DMS 273 (cell line): ENCODE data around the gene SOX2.
A peak's percentile ranks its signal among the peaks of the same experiment; 100 is the strongest.

Experiments
- DNase-seq: peaks from one replicate; lab custom pipeline; 2025; ENCODE audit not compliant: unreplicated experiment; lab: John Stamatoyannopoulos, UW

The SOX2 gene

DNA sequence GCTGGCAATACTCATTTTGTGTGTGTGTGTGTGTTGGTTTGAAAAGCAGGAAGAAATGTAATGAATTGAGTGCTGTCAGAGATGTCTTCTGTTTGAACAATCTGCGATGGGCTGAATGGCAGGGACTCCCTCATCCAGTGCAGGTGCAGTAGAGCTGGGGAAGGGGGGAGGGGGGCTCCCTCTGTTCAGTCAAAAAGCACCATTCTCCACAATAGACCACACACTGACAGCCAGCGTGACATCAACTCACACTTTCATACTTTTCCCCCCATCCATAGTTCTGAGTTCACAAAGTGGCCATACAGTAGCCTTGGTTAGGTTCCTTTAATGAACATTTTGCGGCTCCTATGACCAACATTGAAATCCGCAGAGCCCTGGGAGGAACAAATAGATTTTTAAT, 10.4 kb downstream of the SOX2 start:
- no peak for DNase-seq

DNA sequence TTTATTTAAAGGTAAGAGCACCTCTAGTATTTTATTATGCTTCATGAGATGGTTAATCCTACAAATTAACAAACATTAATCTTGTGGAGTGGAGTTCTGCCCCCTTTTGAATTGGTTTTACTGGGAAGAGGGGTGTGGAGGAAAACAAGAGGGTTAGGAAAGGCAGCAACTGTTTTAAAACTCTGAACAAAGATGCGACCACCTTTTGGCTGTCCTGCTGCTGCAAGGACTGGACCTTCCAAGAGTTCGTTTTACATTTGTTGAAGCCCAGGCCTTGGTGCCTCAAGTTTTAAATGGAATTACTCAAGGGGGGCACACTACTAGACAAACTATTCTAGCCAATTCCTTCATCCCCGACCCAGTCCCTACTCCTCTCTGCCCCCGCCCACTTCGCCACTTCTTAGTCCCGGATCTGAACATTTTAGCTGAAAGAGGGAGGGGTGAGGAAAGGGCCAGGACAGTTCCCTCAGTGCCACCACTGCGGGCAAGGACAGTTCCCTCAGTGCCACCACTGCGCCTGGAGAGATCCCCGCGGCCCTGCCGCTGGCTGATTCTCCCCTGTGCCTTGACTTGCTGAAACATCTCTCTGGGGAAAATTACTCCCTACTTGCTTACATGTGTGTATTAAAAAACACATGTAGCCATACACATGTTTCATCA, 11.2 kb downstream of the SOX2 start:
- DNase-seq = no peak

DNA sequence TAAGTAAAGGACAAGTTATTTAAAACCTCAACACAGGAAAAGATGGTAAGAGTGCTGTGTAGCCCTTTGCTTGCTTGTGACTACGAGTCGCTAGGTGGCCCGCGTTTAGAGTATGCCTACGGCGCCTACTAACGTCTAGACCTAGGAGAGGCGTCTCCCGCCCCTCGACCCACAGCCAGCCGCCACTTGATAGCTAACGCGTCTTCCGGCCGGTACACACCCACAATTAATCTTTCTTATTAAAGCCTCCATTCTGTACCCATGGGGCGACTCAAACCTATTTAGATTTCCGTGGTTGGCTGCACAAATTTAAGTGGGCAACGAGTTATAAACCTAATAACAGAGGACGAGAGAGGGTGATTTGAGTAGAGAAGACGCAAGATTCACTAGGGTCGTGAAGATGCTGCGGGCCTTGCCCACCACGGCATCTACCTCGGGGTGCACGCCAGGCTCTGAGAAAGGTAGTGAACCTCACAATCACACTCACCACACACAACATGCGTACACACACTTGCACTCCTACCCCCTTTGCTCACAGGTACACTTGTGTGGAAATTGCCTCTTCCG, 12.0 kb downstream of the SOX2 start:
- no peak for DNase-seq

DNA sequence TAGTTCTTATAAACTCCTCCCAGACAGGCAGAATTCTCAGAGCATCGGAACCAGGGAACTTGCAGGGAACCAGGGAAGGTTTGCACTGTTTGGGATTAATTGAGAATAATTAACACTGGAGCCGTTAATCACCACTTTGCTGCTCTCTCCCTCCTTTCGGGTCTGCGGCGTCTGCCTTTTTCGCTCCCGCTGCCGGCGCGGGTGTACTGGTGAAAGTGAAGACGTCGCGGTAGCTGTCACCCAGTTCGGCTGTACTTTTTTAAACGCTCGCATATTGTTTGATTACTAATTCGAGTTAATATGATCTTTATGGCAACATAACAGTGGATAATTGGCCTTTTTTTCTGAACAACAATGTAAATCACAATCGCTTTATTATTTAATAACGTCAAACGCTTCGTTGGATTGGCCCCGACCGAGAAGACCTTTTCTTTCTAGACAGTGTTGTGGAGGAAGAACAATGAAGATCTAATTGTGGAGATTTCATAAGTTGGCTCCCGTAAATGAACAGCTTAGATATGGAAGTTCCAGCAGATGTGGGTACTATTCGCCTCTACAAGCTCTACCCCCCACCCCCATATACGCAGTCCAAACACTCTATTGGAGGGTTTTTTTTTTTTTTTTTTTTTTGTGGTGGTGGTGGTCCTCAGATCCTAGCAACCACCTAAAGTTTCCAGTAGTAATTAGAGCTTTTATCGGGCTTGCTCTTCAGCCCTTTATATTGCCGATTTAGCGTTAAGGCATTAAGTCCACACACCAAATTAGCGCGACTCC, 12.7 kb downstream of the SOX2 start:
- DNase-seq = no peak

DNA sequence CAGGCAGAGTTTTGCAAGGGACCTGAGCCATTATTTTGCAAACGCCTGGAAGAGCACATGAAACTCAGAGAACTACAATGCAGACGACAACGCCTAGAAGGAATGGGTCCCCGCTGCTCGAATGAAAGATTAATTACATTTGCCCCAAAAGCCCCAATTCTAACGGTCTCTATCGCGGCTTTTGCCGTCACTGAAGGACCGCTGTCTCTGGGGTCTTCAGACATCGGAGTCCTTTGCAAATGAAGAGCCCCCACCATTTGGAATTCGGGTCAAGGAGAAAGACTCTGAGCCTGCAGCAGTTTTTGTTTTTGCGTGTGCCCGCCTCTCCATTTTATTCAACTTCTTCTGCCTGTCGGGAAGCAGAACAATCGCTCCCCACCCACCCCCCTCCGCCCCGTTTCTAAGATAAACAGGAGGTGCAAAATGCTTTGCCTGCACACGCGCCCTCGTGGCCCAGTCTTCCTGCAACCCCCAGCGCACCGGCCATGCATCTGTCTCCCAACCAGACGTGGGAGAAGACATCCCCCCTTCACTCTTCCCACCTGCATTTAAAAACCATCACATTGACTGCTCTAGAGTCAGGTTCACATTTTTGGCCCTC, 13.5 kb downstream of the SOX2 start:
- DNase-seq = no peak

DNA sequence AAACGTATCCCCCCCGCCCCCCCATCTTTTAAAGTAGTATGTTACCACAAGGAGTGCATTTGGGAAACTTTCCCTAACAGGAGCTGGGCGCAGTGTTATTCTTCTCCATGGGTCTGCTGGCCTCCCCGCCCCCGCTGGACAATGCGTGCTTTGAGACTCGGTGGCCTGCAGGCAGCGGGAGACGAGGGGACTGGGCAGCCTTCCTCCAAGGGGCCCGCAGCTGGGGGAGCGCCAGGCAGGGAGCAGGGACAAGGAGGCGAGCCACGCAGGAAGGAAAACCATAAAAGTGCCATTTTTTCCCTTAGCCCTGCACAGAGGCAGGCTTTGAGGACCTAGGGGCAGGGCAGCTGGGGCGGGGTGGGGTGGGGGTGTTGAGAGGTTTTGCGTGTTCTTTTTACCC, 14.1 kb downstream of the SOX2 start:
- DNase-seq = no peak

DNA sequence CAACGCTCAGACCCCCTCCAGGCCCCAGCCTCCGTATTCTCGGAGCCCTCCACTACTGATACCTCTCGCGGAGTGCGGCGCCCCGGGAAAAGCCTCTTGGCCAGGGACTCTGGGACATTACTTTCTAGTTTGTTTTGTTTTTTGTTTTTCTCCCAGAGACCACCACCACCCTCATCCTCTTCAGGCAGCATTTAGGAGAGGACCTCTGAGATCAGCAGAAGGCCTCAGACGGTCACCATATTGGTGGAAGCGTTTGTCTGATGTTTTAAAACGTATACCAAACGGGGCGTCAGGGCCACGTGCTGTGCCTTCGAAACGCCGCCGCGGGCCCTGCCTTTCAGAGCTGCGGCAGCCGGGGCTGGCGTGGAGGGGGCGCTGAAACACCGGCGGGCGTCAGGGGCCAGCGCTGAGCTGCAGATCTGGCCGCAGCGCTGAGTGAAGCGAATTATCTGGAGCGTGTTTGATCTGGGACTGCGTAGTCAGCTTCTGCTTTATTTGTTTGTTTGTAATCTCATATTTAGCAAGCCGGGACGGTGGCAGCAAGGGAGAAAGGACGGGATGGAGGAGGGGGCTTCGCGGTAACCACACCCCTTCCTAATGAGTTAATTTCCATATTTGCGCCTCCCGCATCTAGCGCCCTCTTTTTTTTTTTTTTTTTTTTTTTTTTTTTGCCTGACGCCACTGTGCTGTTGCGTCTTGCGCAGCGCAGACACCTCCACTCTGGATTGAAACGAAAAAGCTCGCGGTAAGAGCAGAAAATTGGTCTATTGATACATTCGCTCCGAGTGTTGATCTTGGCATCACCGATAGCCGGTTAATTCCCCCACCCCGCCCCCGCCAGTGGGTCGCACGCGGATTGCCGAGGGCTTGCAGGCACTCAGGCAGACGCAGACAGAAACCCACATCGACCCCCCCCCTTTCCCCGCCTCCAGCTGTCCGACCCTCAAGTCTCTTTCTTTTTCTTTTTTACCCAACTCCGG, 14.9 kb downstream of the SOX2 start:
- peak; percentile 42 for DNase-seq

DNA sequence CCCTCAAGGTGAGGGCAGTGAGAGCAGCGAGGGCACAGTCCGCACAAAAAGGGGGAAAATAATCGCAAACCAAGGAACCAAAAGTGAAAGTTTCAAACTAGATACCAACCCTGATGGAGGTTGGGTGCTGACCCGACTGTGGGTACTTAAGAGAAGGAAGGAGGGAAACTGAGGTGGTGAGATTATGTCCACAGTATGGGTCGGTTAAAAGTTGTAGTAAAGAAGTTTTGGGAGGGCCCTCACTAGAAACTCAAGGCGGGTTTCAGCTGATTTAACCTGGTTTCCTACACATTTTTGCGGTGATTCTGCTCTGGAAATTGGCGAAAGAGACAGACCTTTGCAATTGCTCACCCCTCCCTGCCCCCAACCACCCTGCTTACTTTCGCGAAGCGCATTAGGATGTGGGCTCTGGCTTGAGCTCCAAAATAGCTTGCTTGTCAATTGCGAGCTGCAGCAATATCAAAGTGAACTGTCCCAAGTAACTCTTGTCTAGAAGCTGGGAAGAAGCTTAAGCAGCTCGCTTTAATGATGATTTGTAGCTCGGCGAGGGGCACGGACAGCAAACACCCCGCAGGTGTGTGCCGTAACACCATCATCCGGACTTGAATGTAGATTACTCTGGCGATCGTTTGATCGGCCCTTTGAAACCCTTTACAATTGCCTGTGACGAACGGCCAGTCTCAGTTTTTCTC, 15.8 kb downstream of the SOX2 start:
- DNase-seq = no peak

DNA sequence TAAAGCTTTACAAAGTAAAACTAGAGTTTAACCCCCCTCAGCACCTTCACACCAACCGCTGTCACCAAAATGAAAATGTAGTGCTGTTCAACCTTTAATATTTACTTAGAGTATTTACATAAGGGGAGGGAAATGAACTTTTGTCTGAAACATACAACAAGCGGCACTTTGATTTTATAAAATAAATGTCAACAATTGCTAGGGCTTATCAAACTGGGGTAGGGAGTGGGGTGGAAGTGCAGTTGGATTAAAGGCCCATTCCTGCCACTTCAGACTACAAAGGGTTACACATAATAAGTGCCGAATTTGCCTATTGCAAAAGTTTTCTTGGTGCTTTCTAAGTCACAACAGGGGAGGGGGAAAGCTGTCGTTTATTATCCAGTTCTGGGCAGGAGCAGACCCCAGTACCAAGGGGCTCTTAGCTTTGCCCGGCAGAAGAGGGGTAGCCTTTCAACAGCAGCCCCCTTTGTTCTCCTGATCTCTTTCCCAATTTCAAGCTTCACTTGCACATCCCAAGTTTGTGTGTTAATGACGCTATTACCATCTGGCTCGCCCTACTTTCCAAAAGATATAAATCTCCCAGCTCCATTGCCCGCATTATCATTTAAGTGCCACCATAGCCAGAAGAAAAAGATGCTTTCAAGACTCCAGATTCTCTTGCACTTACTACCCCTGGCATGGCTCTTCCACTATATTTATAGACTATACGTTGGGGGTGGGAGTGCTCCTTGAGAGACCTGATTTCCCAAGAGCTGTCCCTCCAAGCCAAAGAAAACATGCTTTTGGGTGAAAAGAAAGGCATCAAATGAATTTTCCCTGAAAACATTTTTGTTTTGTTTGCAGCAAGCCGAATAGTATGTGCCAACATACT, 17.0 kb downstream of the SOX2 start:
- peak; percentile 80 for DNase-seq

DNA sequence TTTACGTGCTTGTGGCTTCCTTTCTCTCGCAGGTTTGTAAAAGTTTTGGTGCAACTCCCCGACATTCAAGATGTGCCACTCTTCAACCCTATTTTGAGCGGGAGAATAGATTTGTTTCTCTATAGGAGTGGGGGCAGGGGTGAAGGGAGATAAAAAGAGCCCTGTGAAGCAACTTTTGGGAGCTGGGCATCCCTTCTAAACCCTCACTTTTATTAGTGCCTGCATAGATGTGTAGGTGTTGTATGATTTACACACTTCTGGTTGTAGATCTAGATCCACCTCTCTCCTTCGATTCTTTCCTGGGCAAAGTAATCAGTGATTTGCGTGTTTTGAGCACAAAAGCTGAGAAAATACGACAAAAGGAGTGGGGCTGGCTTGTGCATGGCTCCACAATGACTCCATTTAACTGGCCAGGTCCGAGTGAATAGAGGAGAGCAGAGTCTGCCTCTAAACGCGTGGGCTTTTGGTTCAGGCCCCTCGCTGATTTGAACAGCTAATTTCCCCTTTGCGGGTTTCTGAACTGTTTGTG, 17.7 kb downstream of the SOX2 start:
- peak; percentile 47 for DNase-seq

DNA sequence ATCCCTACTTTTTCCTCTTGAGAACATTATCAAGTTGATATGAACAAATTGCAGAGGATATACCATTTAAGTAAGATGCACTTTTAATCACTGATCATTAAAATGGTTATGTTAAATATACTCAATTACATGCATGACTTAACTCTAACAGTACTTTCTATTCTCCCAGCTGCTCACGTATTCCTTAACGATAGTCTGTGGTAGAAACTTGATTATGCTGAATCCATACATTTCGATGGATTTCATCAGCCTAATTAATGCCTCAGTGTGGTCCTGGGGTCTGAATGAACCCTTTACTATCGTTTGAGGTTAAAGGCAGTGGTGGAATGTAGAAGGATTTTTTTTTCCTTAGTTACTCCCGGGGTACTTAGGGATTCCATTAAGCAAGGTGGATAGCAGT, 18.6 kb downstream of the SOX2 start:
- DNase-seq = peak; percentile 42

DNA sequence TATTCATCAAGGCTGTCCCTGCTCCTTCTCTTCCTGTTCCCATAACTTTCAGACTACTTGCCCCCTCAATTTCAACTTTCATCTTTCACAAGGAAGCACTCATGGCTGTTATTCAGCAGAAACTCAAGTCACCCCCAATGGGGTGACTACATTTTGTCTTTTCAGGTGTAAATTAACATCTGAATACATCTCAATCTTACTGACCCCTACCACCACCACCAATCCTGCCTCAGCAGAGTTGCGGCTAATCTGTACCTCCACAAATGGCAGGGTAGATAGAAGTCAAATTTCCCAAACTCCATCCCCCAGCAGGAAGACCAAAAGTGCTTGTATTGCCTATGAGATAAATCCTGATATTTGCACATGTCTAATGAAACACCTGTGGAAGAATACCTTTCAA, 19.2 kb downstream of the SOX2 start:
- no peak for DNase-seq

DNA sequence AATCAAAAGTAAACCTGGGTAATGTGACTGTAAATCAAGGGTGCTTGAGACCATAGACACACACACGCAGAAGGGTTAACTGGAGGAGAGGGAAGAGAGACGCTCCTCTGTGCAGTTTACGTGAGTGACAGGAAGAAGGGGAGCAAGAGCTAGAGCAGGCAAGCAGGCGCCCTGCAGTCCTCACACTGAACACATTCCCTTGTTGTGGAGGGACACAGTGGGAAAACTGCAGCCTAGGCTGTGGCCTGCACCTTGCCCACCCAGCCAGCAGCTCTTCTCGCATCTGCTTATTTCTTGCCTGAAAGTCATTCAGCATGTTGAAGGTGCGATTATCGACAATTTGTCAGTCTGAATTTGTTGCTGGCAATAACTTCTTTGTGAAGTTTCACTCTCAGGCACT, 24.2 kb downstream of the SOX2 start:
- DNase-seq = no peak

DNA sequence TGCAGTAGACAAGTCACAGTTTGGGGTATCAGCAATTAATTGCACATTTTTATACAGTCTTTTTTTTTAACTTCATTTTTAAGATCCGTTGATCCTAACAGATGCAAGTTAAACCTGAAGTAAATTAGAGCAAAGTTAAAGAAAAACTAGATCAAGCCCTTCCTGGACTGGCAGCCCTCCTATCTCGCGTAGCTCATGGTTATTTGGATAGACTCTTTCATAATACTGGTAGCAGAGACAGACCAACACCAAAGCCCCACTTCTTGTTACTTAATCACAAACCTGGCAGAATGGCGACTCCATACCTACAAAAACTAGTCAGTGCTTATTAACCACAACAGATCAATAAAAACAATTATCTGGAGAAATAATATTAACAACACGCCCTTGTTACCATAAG, 26.8 kb downstream of the SOX2 start:
- no peak for DNase-seq

DNA sequence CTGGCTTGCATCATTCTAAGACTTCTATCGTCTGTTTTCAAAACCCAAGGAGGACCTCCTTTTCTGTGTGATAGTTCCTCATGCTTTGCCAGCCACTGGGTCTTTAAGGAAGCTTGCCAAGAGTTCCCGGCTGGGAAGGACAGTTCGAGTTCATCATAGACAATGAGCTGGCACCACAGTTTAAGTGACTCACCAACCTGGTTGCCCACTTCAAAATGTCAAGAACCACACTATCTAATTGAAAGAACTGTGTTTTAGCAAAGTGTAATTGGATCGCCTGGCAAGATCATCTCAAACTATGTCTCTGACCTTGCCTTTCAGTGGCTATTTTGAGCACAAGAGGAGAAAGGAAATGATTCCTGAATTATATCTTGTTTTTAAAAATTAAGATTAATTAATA, 27.9 kb downstream of the SOX2 start:
- peak; percentile 15 for DNase-seq

DNA sequence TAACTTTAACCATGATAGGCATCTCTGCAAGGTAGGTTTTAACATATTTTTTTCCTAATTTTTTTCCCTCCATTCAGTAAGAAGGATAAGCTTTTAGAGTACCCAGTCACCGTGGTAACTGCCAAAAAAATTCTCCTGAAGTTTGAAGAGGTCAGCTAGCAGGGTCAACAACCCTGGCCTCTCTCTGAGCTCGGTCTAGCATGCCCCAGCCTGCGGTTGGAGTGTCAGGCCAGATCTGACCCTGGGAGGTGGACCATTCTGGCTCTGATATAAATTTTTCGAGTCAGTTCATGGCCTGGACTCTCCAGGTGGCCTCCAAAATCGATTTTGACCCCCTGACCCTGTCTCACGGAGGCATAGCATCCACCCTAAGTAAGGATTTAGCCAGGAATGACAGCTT, 29.7 kb downstream of the SOX2 start:
- DNase-seq = no peak

DNA sequence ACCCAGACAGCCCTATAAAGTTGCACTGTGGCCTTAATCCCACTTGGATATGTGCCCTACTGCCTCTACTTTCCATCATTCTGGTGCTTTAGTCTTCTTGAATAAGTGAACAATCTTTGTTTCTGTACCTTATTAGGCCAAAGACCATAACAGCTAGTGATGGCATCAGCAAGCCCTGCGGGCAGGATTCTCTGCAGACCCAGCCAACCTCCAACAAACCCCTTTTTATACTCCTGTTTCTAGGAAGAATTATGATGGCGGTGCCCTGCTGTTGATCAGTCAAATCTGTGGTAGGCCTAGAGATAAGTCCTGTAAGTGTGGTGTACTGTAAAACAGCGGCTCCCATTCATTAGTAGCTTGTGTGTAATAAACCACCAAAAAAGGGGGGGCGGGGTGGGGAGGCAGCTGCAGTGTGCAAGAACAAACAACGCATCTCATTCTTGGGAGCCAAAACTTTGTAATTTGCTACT, 40.5 kb downstream of the SOX2 start:
- no peak for DNase-seq

DNA sequence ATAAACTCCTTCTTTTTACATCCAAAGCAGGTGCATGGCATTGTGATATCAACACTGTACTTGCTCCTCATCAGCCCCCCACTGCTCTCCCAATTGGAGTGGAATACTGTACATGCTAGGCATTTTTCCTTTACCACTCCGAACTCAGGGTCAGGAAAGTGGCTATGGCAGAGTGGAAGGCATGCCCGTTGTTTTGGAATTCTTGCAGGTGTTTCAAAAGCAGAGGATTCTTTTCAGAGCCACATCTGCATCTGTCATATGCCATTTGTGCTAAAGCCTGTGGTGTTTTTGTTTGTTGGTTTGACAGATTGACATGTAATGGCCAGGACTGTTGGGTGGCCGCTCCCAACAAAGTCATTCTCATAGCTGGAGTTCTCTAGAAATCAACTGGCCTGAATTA, 41.7 kb downstream of the SOX2 start:
- no peak for DNase-seq

DNA sequence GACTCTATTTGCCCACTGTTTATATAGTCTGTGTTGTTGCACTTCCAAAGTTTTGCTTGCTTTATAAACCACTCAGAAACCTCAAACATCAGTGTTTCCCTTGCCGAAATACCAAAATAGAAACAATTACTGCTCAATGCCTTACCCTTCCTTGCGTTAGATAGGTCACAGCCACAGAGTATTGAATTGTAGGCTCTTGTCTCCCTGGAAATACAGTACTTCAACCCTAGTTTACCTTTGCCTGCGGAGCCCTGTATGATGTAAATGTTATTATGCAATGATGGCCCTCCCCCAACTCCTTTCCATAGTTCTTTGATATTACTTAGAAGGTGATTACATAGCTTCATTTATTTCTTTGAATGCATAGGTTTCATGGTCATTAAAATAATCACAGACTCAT, 44.2 kb downstream of the SOX2 start:
- DNase-seq = no peak
